Activated CD8-positive, alpha-beta memory T cell treated with anti-CD3 and anti-CD28 coated beads, Interleukin-2, amount 50 U/mL, for 48 hours (primary cell): ENCODE data around the gene CENPM.

Source experiments
- DNase-seq: peaks from one replicate; pipeline ENCODE4 v3.0.0-alpha.2; 2020

The CENPM gene

GRCh38 chr22:41913040-41913719, 33.8 kb downstream of the CENPM start:
- no peak for DNase-seq

GRCh38 chr22:41912338-41913039, 34.5 kb downstream of the CENPM start:
- no peak for DNase-seq

GRCh38 chr22:41911001-41911611, 35.8 kb downstream of the CENPM start:
- DNase-seq: peak; percentile 65

GRCh38 chr22:41910050-41911000, 36.6 kb downstream of the CENPM start:
- DNase-seq: peak; percentile 75

GRCh38 chr22:41909310-41910049, 37.5 kb downstream of the CENPM start:
- DNase-seq: no peak

- DNase-seq: peak; percentile 65
Measured at GRCh38 chr22:41908411-41909309, 38.3 kb downstream of the CENPM start.

GRCh38 chr22:41907436-41908401, 39.2 kb downstream of the CENPM start:
- DNase-seq: no peak

- DNase-seq: no peak
Measured at GRCh38 chr22:41906822-41907221, 40.1 kb downstream of the CENPM start.

GRCh38 chr22:41905411-41906202, 41.3 kb downstream of the CENPM start:
- no peak for DNase-seq

- no peak for DNase-seq
Measured at GRCh38 chr22:41904450-41905410, 42.2 kb downstream of the CENPM start.

- DNase-seq: no peak
Measured at GRCh38 chr22:41902932-41903421, 44.0 kb downstream of the CENPM start.

- no peak for DNase-seq
Measured at GRCh38 chr22:41902016-41902415, 44.9 kb downstream of the CENPM start.

- no peak for DNase-seq
Measured at GRCh38 chr22:41900652-41901312, 46.2 kb downstream of the CENPM start.

GRCh38 chr22:41899992-41900651, 46.8 kb downstream of the CENPM start:
- no peak for DNase-seq

GRCh38 chr22:41899110-41899509, 47.8 kb downstream of the CENPM start:
- DNase-seq: no peak

- DNase-seq: no peak
Measured at GRCh38 chr22:41898645-41899044, 48.3 kb downstream of the CENPM start.
